HG03159 (cell line): Measurements from ENCODE around the gene TULP4.
"Not testable (repeated sequence)": the region's sequence is repeated elsewhere in the genome, so short reads cannot be mapped to it uniquely, and the experiment has no call there.

Experiments used
- ATAC-seq: cut with Tn5 transposase; IDR thresholded peaks from one replicate; pipeline ENCODE4 v1.9.1; 2021; ENCODE audit warnings: mild to moderate bottlenecking, moderate library complexity; ENCODE audit not compliant: unreplicated experiment

The TULP4 gene

GRCh38 chr6:158554611-158555361 is 242.5 kb downstream of the TULP4 start:
- ATAC-seq: no peak

DNA sequence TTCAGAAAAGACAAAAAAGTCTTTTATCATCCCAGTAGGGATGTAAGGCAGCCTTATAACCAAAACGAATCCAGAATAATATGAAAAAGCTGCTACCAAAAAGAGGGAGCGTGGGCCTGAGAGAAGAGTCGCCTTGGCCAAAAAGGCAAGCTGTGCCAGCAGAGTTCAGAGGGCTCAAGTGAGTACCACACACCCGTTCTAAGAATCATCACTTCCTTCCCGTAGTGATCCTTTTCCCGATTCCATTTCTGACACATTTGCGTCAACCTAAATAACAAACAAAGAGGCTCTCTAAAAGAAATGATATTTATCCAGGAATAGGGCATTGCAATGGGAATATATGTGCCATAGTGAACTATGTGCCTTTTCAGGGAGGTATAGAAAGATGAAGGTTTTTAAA is 243.8 kb downstream of the TULP4 start:
- ATAC-seq: no peak

DNA sequence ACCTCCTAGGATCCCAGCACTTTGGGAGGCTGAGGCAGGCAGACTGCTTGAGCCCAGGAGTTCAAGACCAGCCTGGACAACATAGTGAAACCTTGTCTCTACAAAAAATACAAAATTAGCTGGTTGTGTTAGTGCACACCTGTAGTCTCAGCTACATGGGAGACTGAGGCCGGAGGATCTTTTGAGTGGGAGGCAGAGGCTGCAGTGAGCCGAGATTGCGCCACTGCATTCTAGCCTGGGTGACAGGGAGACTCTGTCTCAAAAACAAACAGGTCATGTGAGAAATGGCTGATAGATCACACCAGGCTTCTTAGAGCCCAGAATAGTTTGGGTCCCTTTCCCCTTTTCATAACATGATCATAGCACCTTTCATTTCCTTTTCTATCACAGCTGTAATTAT is 244.8 kb downstream of the TULP4 start:
- not testable (repeated sequence) for ATAC-seq

DNA sequence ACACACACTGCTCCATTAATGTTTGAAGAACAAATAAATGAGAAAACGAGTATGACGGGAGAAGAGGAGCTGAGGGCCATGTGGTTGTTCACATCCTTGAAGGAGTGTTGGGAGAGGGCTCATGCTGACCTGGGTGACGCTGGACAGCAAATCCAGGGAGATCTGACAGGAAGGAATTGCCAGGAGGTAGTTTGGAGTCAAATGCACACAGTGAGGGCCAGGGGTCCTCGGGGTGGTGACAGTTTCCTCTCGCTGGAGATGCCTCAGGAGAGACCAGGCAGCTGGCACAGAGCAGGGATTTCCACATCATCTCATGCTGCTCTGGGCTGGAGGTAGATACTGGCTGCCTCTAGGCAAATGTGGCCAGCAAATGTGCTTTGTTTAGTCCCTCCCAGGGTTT is 245.7 kb downstream of the TULP4 start:
- no peak for ATAC-seq

DNA sequence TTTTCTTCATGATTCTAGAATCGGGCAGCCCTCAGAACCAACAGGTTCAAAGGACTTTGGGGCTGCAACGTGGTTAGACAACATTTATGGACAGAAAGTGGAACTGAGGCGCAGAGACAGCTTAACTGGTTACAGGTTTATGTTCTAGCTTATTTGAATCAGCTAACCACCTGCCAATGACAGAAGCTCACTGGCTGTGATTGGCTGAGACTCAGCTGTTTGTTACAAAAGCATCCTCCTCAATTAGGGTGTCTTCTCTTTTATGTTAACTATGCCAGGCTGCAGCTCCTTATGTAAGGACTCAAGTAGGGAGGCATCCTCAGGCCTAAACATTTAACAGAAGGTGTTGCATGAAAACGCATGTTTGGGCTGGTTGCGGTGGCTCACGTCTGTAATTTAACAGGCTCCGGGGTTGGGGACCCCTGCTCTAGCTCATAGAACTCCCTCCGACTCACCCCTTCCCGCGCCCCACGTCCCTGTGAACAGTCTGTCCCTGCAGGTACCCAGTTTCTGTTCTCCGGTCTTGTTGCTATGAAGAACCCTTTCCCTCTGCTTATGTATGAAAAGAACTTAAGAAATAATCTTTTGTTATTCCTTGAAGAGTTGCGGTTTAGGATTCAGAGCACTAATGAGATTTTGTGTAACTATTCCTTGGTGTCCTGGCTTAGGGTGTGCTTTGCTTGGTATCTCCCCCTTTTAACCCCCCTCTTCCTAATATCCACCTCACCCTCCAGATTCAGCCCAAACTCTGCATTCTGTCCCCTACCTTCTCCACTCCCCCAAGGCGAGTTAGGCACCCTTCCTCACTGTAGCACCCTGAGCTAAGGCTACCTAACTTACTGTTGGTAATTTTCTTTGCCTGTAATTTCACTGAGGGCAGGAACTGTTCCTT is 246.4 kb downstream of the TULP4 start:
- no peak for ATAC-seq

- no peak for ATAC-seq
Measured at GRCh38 chr6:158559338-158559894, 247.2 kb downstream of the TULP4 start.

- peak; percentile 79 for ATAC-seq
Measured at GRCh38 chr6:158559895-158560835, 247.9 kb downstream of the TULP4 start, which contains the start of gene TMEM181. Gene TMEM181, plus strand, starts transcription at chr6:158560091. Its CDS starts 134 bp downstream, at chr6:158560225.

DNA sequence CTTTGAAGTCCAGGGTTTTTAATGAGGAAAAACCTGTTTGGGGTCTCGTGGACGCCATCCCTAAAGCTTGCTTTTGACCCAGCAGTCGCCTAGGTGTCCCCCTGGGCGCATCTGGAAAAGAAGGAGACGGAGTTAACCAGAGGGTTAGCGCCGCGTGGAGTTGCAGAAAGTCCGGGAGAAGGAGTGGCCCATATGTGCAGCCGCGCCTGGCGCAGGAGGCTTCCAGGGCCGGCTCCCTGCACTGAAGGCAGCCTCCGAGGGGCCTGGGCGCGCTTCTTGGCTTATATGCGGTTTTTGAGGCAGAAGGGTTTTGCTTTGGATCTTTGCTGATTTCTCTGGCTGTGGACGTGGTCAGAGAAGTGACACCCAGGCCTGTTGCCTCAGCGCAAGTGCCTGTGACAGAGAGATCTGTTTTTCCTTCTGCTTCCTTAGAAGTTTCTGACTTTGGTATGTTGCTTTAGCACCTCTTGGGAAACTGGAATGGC is 248.6 kb downstream of the TULP4 start:
- no peak for ATAC-seq
